ENCODE measurements around the gene ABCC11. TPM values are rescaled to one million over a fixed set of nuclear protein-coding genes. Genes with fewer than 3 reads are reported as not detected.

ABCC11 gene
- total and polyA plus RNA-seq, 10 donors, result 0.05 to 0.37 (median 0.18) TPM; not detected in 4

- DNase-seq, result no peak
- 79 to 97% (median 84%) methylated on average over 7 of the region's 7 CpGs for WGBS, 5 donors
Measured at GRCh38 chr16:48193846-48194245, 53.5 kb downstream of the ABCC11 start.

GRCh38 chr16:48188449-48189102 lies 58.8 kb downstream of the ABCC11 start:
- no peak for DNase-seq
- 50 to 64% (median 54%) methylated on average over 6 of the region's 6 CpGs for WGBS, 5 donors
- no peak overlapping the region for H3K4me3 ChIP-seq

More at GRCh38 chr16:48193846-48194245, 53.5 kb downstream of the ABCC11 start:
- TF ChIP-seq POLR2AphosphoS5 (IDR thresholded peaks at IDR 0.05) (no peak), CTCF (IDR thresholded peaks at IDR 0.05 in 8 of 11, conservative IDR thresholded peaks at IDR 0.05 in 3 of 11) (no peak)
- no peaks in the 10 kb centered on the region for H3K9me3 ChIP-seq
- H3K4me3 ChIP-seq, result no peak overlapping the region
- no peaks in the 10 kb centered on the region for H3K36me3 ChIP-seq
- H3K27me3 ChIP-seq (replicated peaks in 1 of 7), result no peaks in the 10 kb centered on the region
- H3K27ac ChIP-seq, result no peak overlapping the region
- intact Hi-C loops (cut with DNase I; ENCODE audit: low total_unique reads), result no loop called here
- peaks cover 0 to 8% (median under 1%) of the 10 kb centered on the region in 6 donors for H3K4me1 ChIP-seq

GRCh38 chr16:48187779-48188178 lies 59.6 kb downstream of the ABCC11 start:
- H3K4me3 ChIP-seq, result no peak overlapping the region
- DNase-seq, result no peak
- no peaks in the 10 kb centered on the region for H3K9me3 ChIP-seq
- no peaks in the 10 kb centered on the region for H3K27me3 ChIP-seq (replicated peaks in 1 of 7)
- H3K4me1 ChIP-seq, result peaks cover 0 to 18% (median 6%) of the 10 kb centered on the region in 6 donors
- intact Hi-C loops (cut with DNase I; ENCODE audit: low total_unique reads), result no loop called here
- 80 to 89% (median 82%) methylated on average over 4 of the region's 4 CpGs for WGBS, 5 donors
- H3K27ac ChIP-seq, result peak overlapping the region in 6 of 8 donors; percentile 10 to 86 (median 76)
- TF ChIP-seq POLR2A (IDR thresholded peaks at IDR 0.05) (no peak), POLR2AphosphoS5 (IDR thresholded peaks at IDR 0.05) (no peak), CTCF (IDR thresholded peaks at IDR 0.05 in 8 of 11, conservative IDR thresholded peaks at IDR 0.05 in 3 of 11) (no peak)
- H3K36me3 ChIP-seq, result no peaks in the 10 kb centered on the region

More at GRCh38 chr16:48188449-48189102, 58.8 kb downstream of the ABCC11 start:
- no peaks in the 10 kb centered on the region for H3K27me3 ChIP-seq (replicated peaks in 1 of 7)
- H3K9me3 ChIP-seq, result no peaks in the 10 kb centered on the region
- H3K27ac ChIP-seq, result peak overlapping the region in 7 of 8 donors; percentile 21 to 86 (median 70)
- H3K36me3 ChIP-seq, result no peaks in the 10 kb centered on the region
- TF ChIP-seq POLR2A (IDR thresholded peaks at IDR 0.05) (no peak), POLR2AphosphoS5 (IDR thresholded peaks at IDR 0.05) (peak in 1 of 3 donors; percentile 44), CTCF (IDR thresholded peaks at IDR 0.05 in 8 of 11, conservative IDR thresholded peaks at IDR 0.05 in 3 of 11) (no peak)
- intact Hi-C loops (cut with DNase I; ENCODE audit: low total_unique reads), result no loop called here
- peaks cover 0 to 18% (median 6%) of the 10 kb centered on the region in 6 donors for H3K4me1 ChIP-seq

- Histone ChIP-seq H3K4me1 (peaks cover 0 to 18% (median 6%) of the 10 kb centered on the region in 6 donors), H3K27ac (no peak overlapping the region), H3K27me3 (replicated peaks in 1 of 7) (peaks cover 0 to 2% (median 0%) of the 10 kb centered on the region in 7 donors), H3K9me3 (peaks cover 0 to 4% (median 0%) of the 10 kb centered on the region in 8 donors), H3K36me3 (no peaks in the 10 kb centered on the region), H3K4me3 (no peak overlapping the region)
- TF ChIP-seq POLR2AphosphoS5 (IDR thresholded peaks at IDR 0.05) (no peak), CTCF (IDR thresholded peaks at IDR 0.05 in 8 of 11, conservative IDR thresholded peaks at IDR 0.05 in 3 of 11) (no peak), POLR2A (IDR thresholded peaks at IDR 0.05) (no peak)
- intact Hi-C loops (cut with DNase I; ENCODE audit: low total_unique reads), result no loop called here
- 83 to 92% (median 86%) methylated on average over 5 to 6 of the region's 6 CpGs for WGBS, 5 donors
- no peak for DNase-seq
Measured at GRCh38 chr16:48184681-48185080, 62.7 kb downstream of the ABCC11 start.

Measured in spleen (tissue), 11 donors.